WTC11 (cell line): ENCODE results near the gene BOK. TPM values are rescaled to one million over a fixed set of nuclear protein-coding genes. Genes with fewer than 3 reads are reported as not detected.

Experiments used
- ATAC-seq: fragments of 200-7000 bp; cut with Tn5 transposase; 2 replicates; pipeline ENCODE4 v1.10.0; 2021; ENCODE audit warnings: mild to moderate bottlenecking, moderate library complexity
- CTCF ChIA-PET: fragments of 300-600 bp; sonication (Branson Sonifier 250); formaldehyde crosslinking; loops from one replicate; lab custom pipeline; 2021; ENCODE audit warnings: antibody characterized with exemption; lab: Charles Lee
- POLR2A ChIA-PET: fragments of 350-600 bp; sonication (Branson Sonifier 250); formaldehyde crosslinking; loops from one replicate; lab custom pipeline; 2021; ENCODE audit warnings: antibody characterized with exemption; lab: Charles Lee
- DNase-seq: peaks from one replicate; pipeline ENCODE4 v3.0.0; 2021; ENCODE audit warnings: low spot score
- H3K27ac Mint-ChIP-seq: 2 replicates; pipeline ENCODE4 v1.8.0; 2021; ENCODE audit warnings: mixed read lengths
- H3K27me3 Mint-ChIP-seq: 2 replicates; pipeline ENCODE4 v1.8.0; 2021; ENCODE audit warnings: low read depth, mild to moderate bottlenecking, moderate library complexity, mixed read lengths
- H3K36me3 Mint-ChIP-seq: 2 replicates; pipeline ENCODE4 v1.8.0; 2021; ENCODE audit warnings: mixed read lengths
- H3K4me1 Mint-ChIP-seq: 2 replicates; pipeline ENCODE4 v1.8.0; 2022; ENCODE audit warnings: mixed read lengths
- H3K4me3 Mint-ChIP-seq: 2 replicates; pipeline ENCODE4 v1.8.0; 2021; ENCODE audit warnings: mild to moderate bottlenecking, moderate library complexity, mixed read lengths
- H3K9me3 Mint-ChIP-seq: 2 replicates; pipeline ENCODE4 v1.8.0; 2021; ENCODE audit warnings: mixed read lengths
- AFF4 ChIP-seq: sonication (generic); formaldehyde crosslinking; IDR thresholded peaks from 2 replicates; pipeline ENCODE4 v1.8.1; 2023; ENCODE audit warnings: mild to moderate bottlenecking, missing genetic modification reagents, borderline replicate concordance
- ATF2 ChIP-seq: sonication (generic); formaldehyde crosslinking; IDR thresholded peaks from 2 replicates; pipeline ENCODE4 v1.8.1; 2022; ENCODE audit warnings: low read depth, missing genetic modification reagents, borderline replicate concordance
- CREM ChIP-seq: sonication (generic); formaldehyde crosslinking; IDR thresholded peaks from 2 replicates; pipeline ENCODE4 v1.8.1; 2022; ENCODE audit warnings: mild to moderate bottlenecking, missing genetic modification reagents, moderate library complexity
- FOXJ3 ChIP-seq: sonication (generic); formaldehyde crosslinking; IDR thresholded peaks from 2 replicates; pipeline ENCODE4 v1.9.0; 2021; ENCODE audit warnings: missing genetic modification reagents, mild to moderate bottlenecking, borderline replicate concordance
- FOXP1 ChIP-seq: sonication (generic); formaldehyde crosslinking; IDR thresholded peaks from 2 replicates; pipeline ENCODE4 v1.8.0; 2022; ENCODE audit warnings: missing genetic modification reagents, mild to moderate bottlenecking, moderate library complexity, borderline replicate concordance
- GABPB1 ChIP-seq: sonication (generic); formaldehyde crosslinking; IDR thresholded peaks from 2 replicates; pipeline ENCODE4 v1.8.1; 2023; ENCODE audit warnings: mild to moderate bottlenecking, missing genetic modification reagents
- GRHL2 ChIP-seq: fragments of 250-450 bp; sonication (Bioruptor Pico); IDR thresholded peaks from 2 replicates; pipeline ENCODE4 v1.8.0; 2022; ENCODE audit warnings: mild to moderate bottlenecking, moderate library complexity; ENCODE audit not compliant: insufficient replicate concordance, severe bottlenecking
- GTF2I ChIP-seq: fragments of 250-450 bp; sonication (Bioruptor Pico); conservative IDR thresholded peaks from 2 replicates; pipeline ENCODE4 v1.4.0; 2021; ENCODE audit warnings: mild to moderate bottlenecking
- JUN ChIP-seq: sonication (generic); formaldehyde crosslinking; IDR thresholded peaks from 2 replicates; pipeline ENCODE4 v1.8.0; 2023; ENCODE audit warnings: mild to moderate bottlenecking, missing genetic modification reagents
- MXD4 ChIP-seq: fragments of 250-450 bp; sonication (Bioruptor Pico); IDR thresholded peaks from 2 replicates; pipeline ENCODE4 v1.8.0; 2021; ENCODE audit warnings: mild to moderate bottlenecking, moderate library complexity, borderline replicate concordance
- NFATC4 ChIP-seq: fragments of 250-450 bp; sonication (Bioruptor Pico); IDR thresholded peaks from 2 replicates; pipeline ENCODE4 v1.9.0; 2021; ENCODE audit warnings: mild to moderate bottlenecking
- OVOL2 ChIP-seq: fragments of 250-450 bp; sonication (Bioruptor Pico); IDR thresholded peaks from 2 replicates; pipeline ENCODE4 v1.9.0; 2021; ENCODE audit warnings: mild to moderate bottlenecking, borderline replicate concordance
- PREB ChIP-seq: sonication (generic); formaldehyde crosslinking; IDR thresholded peaks from 2 replicates; pipeline ENCODE4 v1.8.1; 2022; ENCODE audit warnings: mild to moderate bottlenecking, missing genetic modification reagents, moderate library complexity, borderline replicate concordance
- SP1 ChIP-seq: sonication (generic); formaldehyde crosslinking; conservative IDR thresholded peaks from 2 replicates; pipeline ENCODE4 v1.8.1; 2022; ENCODE audit warnings: missing genetic modification reagents
- ZBTB21 ChIP-seq: sonication (generic); formaldehyde crosslinking; IDR thresholded peaks from 2 replicates; pipeline ENCODE4 v1.8.1; 2023; ENCODE audit warnings: mild to moderate bottlenecking, missing genetic modification reagents, borderline replicate concordance
- ZNF121 ChIP-seq: sonication (generic); formaldehyde crosslinking; IDR thresholded peaks from 2 replicates; pipeline ENCODE4 v1.8.0; 2023; ENCODE audit warnings: missing genetic modification reagents
- ZNF232 ChIP-seq: sonication (generic); formaldehyde crosslinking; IDR thresholded peaks from 2 replicates; pipeline ENCODE4 v1.8.0; 2022; ENCODE audit warnings: mild to moderate bottlenecking, missing genetic modification reagents
- ZNF396 ChIP-seq: fragments of 250-450 bp; sonication (Bioruptor Pico); IDR thresholded peaks from 2 replicates; pipeline ENCODE4 v1.8.0; 2021; ENCODE audit warnings: mild to moderate bottlenecking, moderate library complexity, borderline replicate concordance
- ZNF512 ChIP-seq: sonication (generic); formaldehyde crosslinking; IDR thresholded peaks from 2 replicates; pipeline ENCODE4 v1.8.1; 2022; ENCODE audit warnings: missing genetic modification reagents, borderline replicate concordance
- total RNA-seq: library from RNA; stranded (reverse); gene quantifications from 3 replicates; pipeline ENCODE4 v1.2.3, GENCODE V29; 2021

BOK gene
- total RNA-seq, 1 experiment from 2014 or later, result 39.4 TPM

- TF ChIP-seq FOXJ3 (CRISPR knock-in tag), result no peak
- no peak for TF ChIP-seq PREB (CRISPR knock-in tag)
- TF ChIP-seq JUN (CRISPR knock-in tag), result no peak
- TF ChIP-seq ZNF512, result no peak
Observed at GRCh38 chr2:241548451-241548835, 10.1 kb upstream of the BOK start (continued).

GRCh38 chr2:241550616-241551580 lies 7.6 kb upstream of the BOK start:
- Mint-ChIP-seq H3K4me1 (peaks cover 29% of the 10 kb centered on the region), H3K36me3 (no peaks in the 10 kb centered on the region), H3K27me3 (no peaks in the 10 kb centered on the region), H3K4me3 (no peak overlapping the region), H3K27ac (no peak overlapping the region), H3K9me3 (no peaks in the 10 kb centered on the region)
- no peak for ATAC-seq
- ChIA-PET CTCF (interaction anchor here (0.6 to 1.1 kb wide), 3 partner anchors 9 to 473 kb away, joined by 3 to 4 read pairs (median 3); no protein-coding TSS in a partner anchor), POLR2A (no interaction called here)
- no peak for DNase-seq
- TF ChIP-seq MXD4 (CRISPR knock-in tag), result no peak
- no peak for TF ChIP-seq NFATC4 (CRISPR knock-in tag)
- TF ChIP-seq ZNF121 (CRISPR knock-in tag), result no peak
- 0 out of 2 replicates have a peak, but pooled peaks have one; percentile 8 for TF ChIP-seq GABPB1 (CRISPR knock-in tag)
- no peak for TF ChIP-seq OVOL2
- TF ChIP-seq ATF2 (CRISPR knock-in tag), result no peak

- H3K27ac Mint-ChIP-seq, result no peak overlapping the region
- peaks cover 34% of the 10 kb centered on the region for H3K4me1 Mint-ChIP-seq
- DNase-seq (no peak), ATAC-seq (no peak)
- H3K9me3 Mint-ChIP-seq, result peaks cover 2% of the 10 kb centered on the region
- POLR2A ChIA-PET, result no interaction called here
- CTCF ChIA-PET, result interaction anchor here (0.6 kb wide), 1 partner anchor 474 kb away, joined by 3 read pairs; no protein-coding TSS in a partner anchor
- H3K27me3 Mint-ChIP-seq, result no peaks in the 10 kb centered on the region
- H3K36me3 Mint-ChIP-seq, result peaks cover under 1% of the 10 kb centered on the region
- H3K4me3 Mint-ChIP-seq, result no peak overlapping the region
- TF ChIP-seq OVOL2 (no peak), ZBTB21 (CRISPR knock-in tag) (no peak), SP1 (no peak), FOXP1 (CRISPR knock-in tag) (no peak), AFF4 (CRISPR knock-in tag) (no peak), GTF2I (CRISPR knock-in tag) (no peak), GRHL2 (CRISPR knock-in tag) (no peak), CREM (CRISPR knock-in tag) (no peak), ZNF396 (no peak), PREB (CRISPR knock-in tag) (no peak), ZNF232 (CRISPR knock-in tag) (no peak)
Observed at GRCh38 chr2:241551599-241551997, 6.9 kb upstream of the BOK start.
